Vagina (tissue), 2 donors: ENCODE results near the gene FOXF2. TPM values are rescaled to one million over a fixed set of nuclear protein-coding genes. Genes with fewer than 3 reads are reported as not detected.
"Not testable (repeated sequence)": the region's sequence is repeated elsewhere in the genome, so short reads cannot be mapped to it uniquely, and the experiment has no call there.

Experiments used
- DNase-seq, 2 donors: peaks; one replicate each; pipeline ENCODE4 v3.0.0-alpha.2; 2017; ENCODE audit errors: extremely low spot score in 2 of 2
- H3K27ac ChIP-seq: fragments of 200-600 bp; sonication (generic); one replicate; pipeline ENCODE4 v1.5.1; 2019
- H3K27me3 ChIP-seq: fragments of 200-600 bp; sonication (generic); one replicate; pipeline ENCODE4 v1.5.1; 2019
- H3K36me3 ChIP-seq, 2 donors: fragments of 200-600 bp; sonication (generic); one replicate each; pipeline ENCODE4 v1.5.1; 2017 to 2019
- H3K4me1 ChIP-seq: fragments of 200-600 bp; sonication (generic); one replicate; pipeline ENCODE4 v1.5.1; 2019
- H3K4me3 ChIP-seq, 2 donors: fragments of 200-600 bp; sonication (generic); 1 replicate in 1 of 2; 2 replicates in 1 of 2; pipeline ENCODE4 v1.5.1; 2016 to 2019
- H3K9me3 ChIP-seq: fragments of 200-600 bp; sonication (generic); one replicate; pipeline ENCODE4 v1.5.1; 2019
- CTCF ChIP-seq, 3 experiments: fragments of 450-650 bp in 2 of 3; fragments of 200-600 bp in 1 of 3; sonication (generic) in 1 of 3; IDR thresholded peaks; one replicate each; pipeline ENCODE4 v1.5.1; 2017 to 2019; ENCODE audit warnings: antibody characterized with exemption in 3 of 3, mild to moderate bottlenecking in 2 of 3, moderate library complexity in 2 of 3
- POLR2A ChIP-seq, 2 donors: fragments of 450-650 bp; IDR thresholded peaks; one replicate each; pipeline ENCODE4 v1.6.1; 2017; ENCODE audit warnings: antibody characterized with exemption in 2 of 2, mild to moderate bottlenecking in 2 of 2, moderate library complexity in 2 of 2
- POLR2AphosphoS5 ChIP-seq, 2 donors: sonication (generic); formaldehyde crosslinking; IDR thresholded peaks; one replicate each; pipeline ENCODE4 v1.9.0; 2017; ENCODE audit warnings: antibody characterized with exemption in 2 of 2, mild to moderate bottlenecking in 2 of 2, low read depth in 1 of 2; ENCODE audit not compliant: insufficient read depth in 1 of 2
- intact Hi-C: fragments of 100-400 bp; cut with DNase I; formaldehyde crosslinking; loops from one replicate; pipeline ENCODE4 v1.15.1; 2023
- total RNA-seq: library from RNA; depleted of rRNA; stranded (reverse); fragments of >200 nt; gene quantifications from one replicate; pipeline ENCODE4 v1.2.3, GENCODE V29; 2016

Gene FOXF2
- total RNA-seq, 1 donor from 2014 or later, result 1.2 TPM

- intact Hi-C loops, result no loop called here
- DNase-seq, result no peak
These were observed 39.7 kb upstream of the FOXF2 start for GRCh38 chr6:1349655-1350054.

GRCh38 chr6:1351381-1352008 is 37.9 kb upstream of the FOXF2 start:
- intact Hi-C loops, result no loop called here
- Histone ChIP-seq H3K27me3 (no peaks in the 10 kb centered on the region), H3K4me3 (no peak overlapping the region), H3K9me3 (no peaks in the 10 kb centered on the region), H3K4me1 (no peaks in the 10 kb centered on the region), H3K36me3 (no peaks in the 10 kb centered on the region), H3K27ac (no peak overlapping the region)
- DNase-seq, result no peak
- TF ChIP-seq POLR2A (IDR thresholded peaks at IDR 0.05), result no peak
- no peak for TF ChIP-seq POLR2AphosphoS5 (IDR thresholded peaks at IDR 0.05; ENCODE audit: insufficient read depth in 1 of 2, low read depth in 1 of 2)
- no peak for TF ChIP-seq CTCF (IDR thresholded peaks at IDR 0.05)

More at GRCh38 chr6:1349655-1350054, 39.7 kb upstream of the FOXF2 start:
- no peaks in the 10 kb centered on the region for H3K4me1 ChIP-seq
- no peak for TF ChIP-seq POLR2AphosphoS5 (IDR thresholded peaks at IDR 0.05; ENCODE audit: insufficient read depth in 1 of 2, low read depth in 1 of 2)
- TF ChIP-seq POLR2A (IDR thresholded peaks at IDR 0.05), result no peak
- no peak for TF ChIP-seq CTCF (IDR thresholded peaks at IDR 0.05)
- H3K36me3 ChIP-seq, result no peaks in the 10 kb centered on the region
- no peaks in the 10 kb centered on the region for H3K27me3 ChIP-seq
- no peak overlapping the region for H3K27ac ChIP-seq
- no peaks in the 10 kb centered on the region for H3K9me3 ChIP-seq
- no peak overlapping the region for H3K4me3 ChIP-seq

- H3K27me3 ChIP-seq, DNase-seq: not testable (repeated sequence)
These were observed 34.3 kb upstream of the FOXF2 start for GRCh38 chr6:1355068-1355467.

GRCh38 chr6:1361717-1362116 is 27.7 kb upstream of the FOXF2 start:
- H3K9me3 ChIP-seq, DNase-seq, intact Hi-C loops, H3K27me3 ChIP-seq, H3K4me1 ChIP-seq, H3K36me3 ChIP-seq, H3K4me3 ChIP-seq, H3K27ac ChIP-seq: not testable (repeated sequence)

More at GRCh38 chr6:1355068-1355467, 34.3 kb upstream of the FOXF2 start:
- H3K9me3 ChIP-seq, H3K4me3 ChIP-seq, H3K4me1 ChIP-seq, H3K36me3 ChIP-seq, H3K27ac ChIP-seq: not testable (repeated sequence)
- intact Hi-C loops, result loop anchor here (2.0 kb wide), 1 partner anchor 14 kb away; no protein-coding TSS in a partner anchor

GRCh38 chr6:1362643-1363042 is 26.7 kb upstream of the FOXF2 start:
- H3K4me3 ChIP-seq, result no peak overlapping the region
- DNase-seq, result no peak
- no peaks in the 10 kb centered on the region for H3K9me3 ChIP-seq
- H3K4me1 ChIP-seq, result no peaks in the 10 kb centered on the region
- no peak for TF ChIP-seq POLR2AphosphoS5 (IDR thresholded peaks at IDR 0.05; ENCODE audit: insufficient read depth in 1 of 2, low read depth in 1 of 2)
- no peak for TF ChIP-seq CTCF (IDR thresholded peaks at IDR 0.05)
- no peak for TF ChIP-seq POLR2A (IDR thresholded peaks at IDR 0.05)
- intact Hi-C loops, result no loop called here
- no peaks in the 10 kb centered on the region for H3K27me3 ChIP-seq
- H3K36me3 ChIP-seq, result no peaks in the 10 kb centered on the region
- no peak overlapping the region for H3K27ac ChIP-seq

GRCh38 chr6:1363298-1363697 is 26.1 kb upstream of the FOXF2 start:
- Histone ChIP-seq H3K4me1 (no peaks in the 10 kb centered on the region), H3K9me3 (no peaks in the 10 kb centered on the region), H3K27me3 (no peaks in the 10 kb centered on the region), H3K27ac (no peak overlapping the region), H3K4me3 (no peak overlapping the region), H3K36me3 (no peaks in the 10 kb centered on the region)
- no peak for TF ChIP-seq POLR2AphosphoS5 (IDR thresholded peaks at IDR 0.05; ENCODE audit: insufficient read depth in 1 of 2, low read depth in 1 of 2)
- no peak for TF ChIP-seq CTCF (IDR thresholded peaks at IDR 0.05)
- no peak for TF ChIP-seq POLR2A (IDR thresholded peaks at IDR 0.05)
- DNase-seq, result no peak
- intact Hi-C loops, result no loop called here
